GM23338 (cell line): Measurements from ENCODE around the gene ASTL. TPM values are rescaled to one million over a fixed set of nuclear protein-coding genes. Genes with fewer than 3 reads are reported as not detected.
A peak's percentile ranks its signal among the peaks of the same experiment; 100 is the strongest.

ENCODE experiments used
- ATAC-seq: fragments of 200-7000 bp; cut with Tn5 transposase; 3 replicates; pipeline ENCODE4 v1.9.1; 2020
- DNase-seq: peaks from one replicate; pipeline ENCODE4 v3.0.0-alpha.2; 2015; ENCODE audit warnings: low spot score
- H2AFZ ChIP-seq: fragments of 200-600 bp; sonication (generic); 2 replicates; pipeline ENCODE4 v1.8.0; 2016; ENCODE audit warnings: antibody characterized with exemption, mild to moderate bottlenecking, moderate library complexity
- H3F3A ChIP-seq: fragments of 200-600 bp; sonication (generic); replicated peaks from 2 replicates; pipeline ENCODE4 v1.8.0; 2017; ENCODE audit warnings: antibody characterized with exemption, mixed run types, low read depth
- H3K27ac ChIP-seq: fragments of 200-600 bp; sonication (generic); 2 replicates; pipeline ENCODE4 v1.6.1; 2016; ENCODE audit warnings: low read depth
- H3K27me3 ChIP-seq: fragments of 200-600 bp; sonication (generic); 2 replicates; pipeline ENCODE4 v1.8.0; 2016; ENCODE audit warnings: mild to moderate bottlenecking, mixed run types, moderate library complexity; ENCODE audit not compliant: insufficient read depth
- H3K36me3 ChIP-seq: fragments of 200-600 bp; sonication (generic); 2 replicates; pipeline ENCODE4 v1.8.0; 2016; ENCODE audit warnings: mild to moderate bottlenecking; ENCODE audit not compliant: insufficient read depth
- H3K4me1 ChIP-seq: fragments of 200-600 bp; sonication (generic); 2 replicates; pipeline ENCODE4 v1.8.0; 2016; ENCODE audit warnings: mild to moderate bottlenecking, moderate library complexity; ENCODE audit not compliant: insufficient read depth
- H3K4me2 ChIP-seq: fragments of 200-600 bp; sonication (generic); 2 replicates; pipeline ENCODE4 v1.7.1; 2017; ENCODE audit warnings: mixed run types
- H3K4me3 ChIP-seq: fragments of 200-600 bp; sonication (generic); 2 replicates; pipeline ENCODE4 v1.6.1; 2016; ENCODE audit warnings: mixed run types
- H3K79me2 ChIP-seq: fragments of 200-600 bp; sonication (generic); replicated peaks from 2 replicates; pipeline ENCODE4 v1.8.0; 2017; ENCODE audit warnings: mild to moderate bottlenecking; ENCODE audit not compliant: insufficient read depth
- H3K9me2 ChIP-seq: fragments of 200-600 bp; sonication (generic); 2 replicates; pipeline ENCODE4 v1.8.0; 2017; ENCODE audit not compliant: insufficient read depth
- H4K20me1 ChIP-seq: fragments of 200-600 bp; sonication (generic); replicated peaks from 2 replicates; pipeline ENCODE4 v1.8.0; 2017; ENCODE audit warnings: mild to moderate bottlenecking; ENCODE audit not compliant: insufficient read depth
- H3K27ac Mint-ChIP-seq: 2 replicates; pipeline ENCODE4 v1.8.0; 2020; ENCODE audit warnings: inconsistent platforms, mild to moderate bottlenecking, moderate library complexity, mixed read lengths
- H3K27me3 Mint-ChIP-seq: 3 replicates; pipeline ENCODE4 v1.8.0; 2022; ENCODE audit warnings: low read depth, mild to moderate bottlenecking, moderate library complexity, mixed read lengths, inconsistent platforms; ENCODE audit not compliant: insufficient read depth, poor library complexity
- H3K36me3 Mint-ChIP-seq: 3 replicates; pipeline ENCODE4 v1.8.0; 2021; ENCODE audit warnings: low read depth, mild to moderate bottlenecking, inconsistent platforms, moderate library complexity, mixed read lengths
- H3K4me1 Mint-ChIP-seq: 3 replicates; pipeline ENCODE4 v1.8.0; 2020; ENCODE audit warnings: mild to moderate bottlenecking, inconsistent platforms, mixed read lengths
- H3K4me3 Mint-ChIP-seq: 3 replicates; pipeline ENCODE4 v1.8.0; 2021; ENCODE audit warnings: moderate library complexity, mild to moderate bottlenecking, inconsistent platforms, mixed read lengths
- H3K9me3 Mint-ChIP-seq: 3 replicates; pipeline ENCODE4 v1.8.0; 2020; ENCODE audit warnings: moderate library complexity, mild to moderate bottlenecking, inconsistent platforms, mixed read lengths
- CREB1 ChIP-seq: fragments of 250-450 bp; sonication (Bioruptor Pico); IDR thresholded peaks from 2 replicates; pipeline ENCODE4 v1.5.0; 2020; ENCODE audit warnings: low read depth, mild to moderate bottlenecking, moderate library complexity
- EZH2 ChIP-seq: fragments of 200-600 bp; sonication (generic); IDR thresholded peaks from one replicate; pipeline ENCODE4 v1.8.0; 2017; ENCODE audit warnings: antibody characterized with exemption, mild to moderate bottlenecking, low read depth; ENCODE audit not compliant: unreplicated experiment
- STAT1 ChIP-seq: IDR thresholded peaks from one replicate; pipeline ENCODE4 v1.6.1; 2016; ENCODE audit warnings: antibody characterized with exemption; ENCODE audit not compliant: unreplicated experiment
- polyA plus RNA-seq: library from polyadenylated mRNA; unstranded; fragments of >200 nt; fragmentation: Nextera tagmentation; extraction: Ambion mirVana; gene quantifications from 2 replicates; pipeline ENCODE4 v1.2.1, GENCODE V29; 2016
- total RNA-seq: library from RNA; depleted of rRNA; stranded (reverse); fragments of >200 nt; shearing (Covaris generic); gene quantifications from 2 replicates; pipeline ENCODE4 v1.2.3, GENCODE V29; 2014
- TF ChIP-seq, protein P1 (sequence below): IDR thresholded peaks from one replicate; pipeline ENCODE4 v1.6.1; 2018; ENCODE audit warnings: antibody characterized with exemption; ENCODE audit not compliant: unreplicated experiment
- TF ChIP-seq, protein P2 (sequence below), 2 experiments: fragments of 200-600 bp in 1 of 2; sonication (generic) in 1 of 2; conservative IDR thresholded peaks; 2 replicates each; pipeline versions ENCODE4 v1.5.1 to v1.6.1; 2016 to 2017; ENCODE audit warnings: antibody characterized with exemption in 2 of 2, low read depth in 2 of 2, mild to moderate bottlenecking in 2 of 2, moderate library complexity in 1 of 2

ASTL gene
- total and polyA plus RNA-seq, 2 experiments from 2014 or later: 0.23 TPM; not detected in 1

DNA sequence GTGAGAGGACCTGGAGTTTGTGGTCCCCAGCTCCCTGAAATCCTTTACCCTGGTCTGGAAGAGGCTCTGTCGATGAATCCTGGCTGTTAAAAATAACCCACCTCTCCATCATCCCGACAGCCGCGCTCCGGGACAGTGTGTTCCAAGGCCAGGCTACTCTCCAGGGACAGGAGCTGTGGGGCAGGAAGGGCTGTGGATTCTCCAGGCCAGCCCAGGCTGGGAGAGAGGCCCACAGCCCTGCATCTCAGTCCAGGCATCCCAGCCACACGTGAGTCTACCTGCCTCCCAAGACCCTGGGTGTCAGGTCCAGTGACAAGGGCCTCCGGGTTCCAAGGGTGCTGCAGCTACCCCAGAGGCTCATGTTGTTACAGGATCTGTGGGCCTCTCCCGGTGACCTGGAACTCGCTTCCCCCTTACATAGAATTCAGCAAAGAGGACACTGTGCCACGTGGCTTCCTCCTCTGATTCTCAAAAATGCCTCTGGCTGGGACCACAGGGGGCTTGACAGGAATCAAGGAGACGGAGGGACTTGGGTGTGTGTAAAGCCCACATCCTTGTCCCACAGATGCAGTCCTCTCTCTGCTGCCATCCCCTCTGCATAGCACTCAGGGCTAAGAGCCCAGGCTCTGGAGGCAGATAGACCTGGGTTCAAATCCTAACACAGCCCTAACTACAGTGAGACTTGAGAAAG lies 39.3 kb downstream of the ASTL start:
- Histone ChIP-seq H3K9me2 (no peaks in the 10 kb centered on the region; the same call in 1 of the 2 replicates), H3K79me2 (no peaks in the 10 kb centered on the region), H4K20me1 (no peaks in the 10 kb centered on the region), H3K27ac (no peak overlapping the region), H2AFZ (0 out of 2 replicates have a peak overlapping the region, but pooled peaks have one; percentile 28), H3K36me3 (no peaks in the 10 kb centered on the region), H3K4me1 (peaks cover 7% of the 10 kb centered on the region; the same call in 1 of the 2 replicates), H3K27me3 (no peaks in the 10 kb centered on the region), H3K4me2 (no peak overlapping the region), H3F3A (no peaks in the 10 kb centered on the region), H3K4me3 (no peak overlapping the region)
- Mint-ChIP-seq H3K4me3 (no peak overlapping the region), H3K4me1 (peaks cover 11% of the 10 kb centered on the region; the same call in 2 of the 3 replicates), H3K27me3 (peaks cover 6% of the 10 kb centered on the region), H3K9me3 (no peaks in the 10 kb centered on the region; the same call in 2 of the 3 replicates), H3K36me3 (no peaks in the 10 kb centered on the region), H3K27ac (no peak overlapping the region; the same call in 1 of the 2 replicates)
- ATAC-seq (no peak), DNase-seq (no peak)
- TF ChIP-seq CREB1 (CRISPR knock-in tag) (no peak), EZH2 (no peak), STAT1 (no peak)
- TF ChIP-seq, protein P1, sequence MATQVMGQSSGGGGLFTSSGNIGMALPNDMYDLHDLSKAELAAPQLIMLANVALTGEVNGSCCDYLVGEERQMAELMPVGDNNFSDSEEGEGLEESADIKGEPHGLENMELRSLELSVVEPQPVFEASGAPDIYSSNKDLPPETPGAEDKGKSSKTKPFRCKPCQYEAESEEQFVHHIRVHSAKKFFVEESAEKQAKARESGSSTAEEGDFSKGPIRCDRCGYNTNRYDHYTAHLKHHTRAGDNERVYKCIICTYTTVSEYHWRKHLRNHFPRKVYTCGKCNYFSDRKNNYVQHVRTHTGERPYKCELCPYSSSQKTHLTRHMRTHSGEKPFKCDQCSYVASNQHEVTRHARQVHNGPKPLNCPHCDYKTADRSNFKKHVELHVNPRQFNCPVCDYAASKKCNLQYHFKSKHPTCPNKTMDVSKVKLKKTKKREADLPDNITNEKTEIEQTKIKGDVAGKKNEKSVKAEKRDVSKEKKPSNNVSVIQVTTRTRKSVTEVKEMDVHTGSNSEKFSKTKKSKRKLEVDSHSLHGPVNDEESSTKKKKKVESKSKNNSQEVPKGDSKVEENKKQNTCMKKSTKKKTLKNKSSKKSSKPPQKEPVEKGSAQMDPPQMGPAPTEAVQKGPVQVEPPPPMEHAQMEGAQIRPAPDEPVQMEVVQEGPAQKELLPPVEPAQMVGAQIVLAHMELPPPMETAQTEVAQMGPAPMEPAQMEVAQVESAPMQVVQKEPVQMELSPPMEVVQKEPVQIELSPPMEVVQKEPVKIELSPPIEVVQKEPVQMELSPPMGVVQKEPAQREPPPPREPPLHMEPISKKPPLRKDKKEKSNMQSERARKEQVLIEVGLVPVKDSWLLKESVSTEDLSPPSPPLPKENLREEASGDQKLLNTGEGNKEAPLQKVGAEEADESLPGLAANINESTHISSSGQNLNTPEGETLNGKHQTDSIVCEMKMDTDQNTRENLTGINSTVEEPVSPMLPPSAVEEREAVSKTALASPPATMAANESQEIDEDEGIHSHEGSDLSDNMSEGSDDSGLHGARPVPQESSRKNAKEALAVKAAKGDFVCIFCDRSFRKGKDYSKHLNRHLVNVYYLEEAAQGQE: no peak

DNA sequence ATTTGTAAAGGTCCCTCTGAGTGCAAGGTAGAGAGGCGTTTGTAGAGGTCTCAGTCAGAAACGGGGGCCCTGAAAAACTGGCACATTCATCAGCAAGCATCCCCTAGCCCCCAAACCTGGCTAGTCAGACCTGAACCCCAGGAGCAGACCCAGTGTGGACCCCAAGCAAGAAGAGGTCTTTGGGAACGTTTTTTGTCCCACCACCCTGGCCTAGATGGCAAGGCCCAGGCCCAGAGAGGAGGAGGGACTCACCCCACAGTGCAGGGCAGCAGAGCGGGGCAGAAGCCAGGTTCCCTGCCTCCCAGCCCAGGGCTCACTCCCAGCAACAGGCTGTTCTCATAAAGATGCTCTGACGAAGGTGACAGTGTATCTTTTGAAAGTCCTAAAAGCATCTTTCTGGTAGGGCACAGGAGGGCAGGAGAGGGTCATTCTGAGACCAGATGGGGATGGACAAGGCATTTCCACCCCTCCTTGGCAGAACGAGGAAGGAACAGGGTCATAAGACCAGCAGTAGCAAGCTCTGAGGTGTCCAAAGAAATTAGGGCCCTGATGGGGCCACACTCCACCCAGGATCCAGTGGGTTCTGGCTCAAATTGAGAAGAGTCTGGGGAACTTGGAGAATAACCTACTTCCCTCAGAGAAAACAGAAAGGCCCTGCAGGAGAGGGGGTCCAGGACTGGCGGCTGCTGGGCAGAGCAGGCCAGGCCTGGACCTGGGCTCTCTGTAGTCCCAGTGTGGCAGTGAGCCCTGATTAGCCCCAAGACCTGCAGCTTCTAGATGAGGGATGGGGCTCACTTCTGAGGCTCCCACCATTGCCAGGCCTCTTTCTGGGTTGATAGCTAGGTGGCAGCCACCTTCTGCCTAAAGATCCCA lies 40.1 kb downstream of the ASTL start:
- Mint-ChIP-seq H3K9me3 (no peaks in the 10 kb centered on the region; the same call in 2 of the 3 replicates), H3K4me3 (no peak overlapping the region), H3K4me1 (peaks cover 6% of the 10 kb centered on the region; the same call in 1 of the 3 replicates), H3K27ac (no peak overlapping the region), H3K27me3 (peaks cover 6% of the 10 kb centered on the region), H3K36me3 (no peaks in the 10 kb centered on the region)
- Histone ChIP-seq H3K9me2 (no peaks in the 10 kb centered on the region; the same call in 1 of the 2 replicates), H3K27ac (no peak overlapping the region), H3K27me3 (no peaks in the 10 kb centered on the region), H3F3A (no peaks in the 10 kb centered on the region), H3K4me2 (no peak overlapping the region), H2AFZ (no peak overlapping the region), H4K20me1 (no peaks in the 10 kb centered on the region), H3K79me2 (no peaks in the 10 kb centered on the region), H3K36me3 (no peaks in the 10 kb centered on the region), H3K4me1 (peaks cover 7% of the 10 kb centered on the region; the same call in 1 of the 2 replicates), H3K4me3 (no peak overlapping the region)
- DNase-seq: no peak
- no peak for TF ChIP-seq EZH2
- TF ChIP-seq, protein P2, sequence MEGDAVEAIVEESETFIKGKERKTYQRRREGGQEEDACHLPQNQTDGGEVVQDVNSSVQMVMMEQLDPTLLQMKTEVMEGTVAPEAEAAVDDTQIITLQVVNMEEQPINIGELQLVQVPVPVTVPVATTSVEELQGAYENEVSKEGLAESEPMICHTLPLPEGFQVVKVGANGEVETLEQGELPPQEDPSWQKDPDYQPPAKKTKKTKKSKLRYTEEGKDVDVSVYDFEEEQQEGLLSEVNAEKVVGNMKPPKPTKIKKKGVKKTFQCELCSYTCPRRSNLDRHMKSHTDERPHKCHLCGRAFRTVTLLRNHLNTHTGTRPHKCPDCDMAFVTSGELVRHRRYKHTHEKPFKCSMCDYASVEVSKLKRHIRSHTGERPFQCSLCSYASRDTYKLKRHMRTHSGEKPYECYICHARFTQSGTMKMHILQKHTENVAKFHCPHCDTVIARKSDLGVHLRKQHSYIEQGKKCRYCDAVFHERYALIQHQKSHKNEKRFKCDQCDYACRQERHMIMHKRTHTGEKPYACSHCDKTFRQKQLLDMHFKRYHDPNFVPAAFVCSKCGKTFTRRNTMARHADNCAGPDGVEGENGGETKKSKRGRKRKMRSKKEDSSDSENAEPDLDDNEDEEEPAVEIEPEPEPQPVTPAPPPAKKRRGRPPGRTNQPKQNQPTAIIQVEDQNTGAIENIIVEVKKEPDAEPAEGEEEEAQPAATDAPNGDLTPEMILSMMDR (conservative IDR thresholded peaks at IDR 0.05; ENCODE audit: low read depth in 2 of 2): 0 out of 4 replicates have a peak, but pooled peaks of 1 of the 2 experiments have one; percentile 26
- no peak for ATAC-seq
